ENCODE measurements around the gene EEFSEC. TPM values are rescaled to one million over a fixed set of nuclear protein-coding genes. Genes with fewer than 3 reads are reported as not detected.

The EEFSEC gene
- total RNA-seq, 1 donor from 2014 or later = 6.1 TPM

DNA sequence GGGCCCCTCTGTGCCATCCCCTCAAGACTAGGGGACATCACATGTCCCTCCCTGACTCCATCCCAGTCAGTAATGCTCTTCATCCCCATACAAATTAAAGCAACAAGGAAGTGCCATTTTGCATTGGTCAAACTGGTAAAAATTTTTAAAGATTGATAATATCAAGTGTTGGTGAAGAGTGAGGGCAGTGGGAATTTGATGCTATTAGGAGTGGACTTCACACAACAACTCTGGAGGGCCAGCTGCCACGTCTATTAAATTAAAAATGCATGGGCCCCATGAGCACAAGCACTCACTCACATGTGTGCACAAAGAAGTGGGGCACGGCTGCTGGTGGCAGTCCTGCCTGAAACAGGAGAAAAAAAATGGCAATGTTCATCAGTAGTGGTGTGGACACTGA, 265.6 kb downstream of the EEFSEC start:
- H3K9me3 ChIP-seq (ENCODE audit: insufficient read depth, low read depth, low read length) = peaks cover 7% of the 10 kb centered on the region
- peaks cover 16% of the 10 kb centered on the region for H3K4me1 ChIP-seq (ENCODE audit: insufficient read depth, low read length)
- peaks cover 57% of the 10 kb centered on the region for H3K27me3 Mint-ChIP-seq (ENCODE audit: low read depth, unreplicated experiment)
- H3K36me3 Mint-ChIP-seq (ENCODE audit: low read depth, unreplicated experiment) = peaks cover 4% of the 10 kb centered on the region
- H3K79me2 ChIP-seq (ENCODE audit: insufficient read depth, low read length) = no peaks in the 10 kb centered on the region
- no peaks in the 10 kb centered on the region for H3K36me3 ChIP-seq (ENCODE audit: insufficient read depth, low read length)
- H3K9me3 Mint-ChIP-seq (ENCODE audit: unreplicated experiment) = peaks cover 6% of the 10 kb centered on the region
- no peak overlapping the region for H3K4me2 ChIP-seq (ENCODE audit: low read length)
- no peak overlapping the region for H3K4me3 Mint-ChIP-seq (ENCODE audit: unreplicated experiment)
- H4K20me1 ChIP-seq (ENCODE audit: insufficient read depth, low read length) = peaks cover 25% of the 10 kb centered on the region
- H3K4me3 ChIP-seq (ENCODE audit: insufficient read depth, low read depth, low read length) = no peak overlapping the region
- H3K9ac ChIP-seq (ENCODE audit: low read length) = no peak overlapping the region
- H2AFZ ChIP-seq (ENCODE audit: low read depth, low read length) = no peak overlapping the region
- peaks cover 13% of the 10 kb centered on the region for H3K27me3 ChIP-seq (ENCODE audit: insufficient read depth, low read length)
- FAIRE-seq (no peak), DNase-seq (ENCODE audit: low read depth) (no peak)
- TF ChIP-seq, protein P1, sequence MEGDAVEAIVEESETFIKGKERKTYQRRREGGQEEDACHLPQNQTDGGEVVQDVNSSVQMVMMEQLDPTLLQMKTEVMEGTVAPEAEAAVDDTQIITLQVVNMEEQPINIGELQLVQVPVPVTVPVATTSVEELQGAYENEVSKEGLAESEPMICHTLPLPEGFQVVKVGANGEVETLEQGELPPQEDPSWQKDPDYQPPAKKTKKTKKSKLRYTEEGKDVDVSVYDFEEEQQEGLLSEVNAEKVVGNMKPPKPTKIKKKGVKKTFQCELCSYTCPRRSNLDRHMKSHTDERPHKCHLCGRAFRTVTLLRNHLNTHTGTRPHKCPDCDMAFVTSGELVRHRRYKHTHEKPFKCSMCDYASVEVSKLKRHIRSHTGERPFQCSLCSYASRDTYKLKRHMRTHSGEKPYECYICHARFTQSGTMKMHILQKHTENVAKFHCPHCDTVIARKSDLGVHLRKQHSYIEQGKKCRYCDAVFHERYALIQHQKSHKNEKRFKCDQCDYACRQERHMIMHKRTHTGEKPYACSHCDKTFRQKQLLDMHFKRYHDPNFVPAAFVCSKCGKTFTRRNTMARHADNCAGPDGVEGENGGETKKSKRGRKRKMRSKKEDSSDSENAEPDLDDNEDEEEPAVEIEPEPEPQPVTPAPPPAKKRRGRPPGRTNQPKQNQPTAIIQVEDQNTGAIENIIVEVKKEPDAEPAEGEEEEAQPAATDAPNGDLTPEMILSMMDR (IDR thresholded peaks at IDR 0.05; ENCODE audit: insufficient read depth, low read depth, low read length) = no peak
- TF ChIP-seq EZH2 (IDR thresholded peaks at IDR 0.05; ENCODE audit: insufficient read depth, low read length) = no peak
- no peak overlapping the region for H3K27ac ChIP-seq (ENCODE audit: low read depth, low read length)
- H3K4me1 Mint-ChIP-seq (ENCODE audit: low read depth, unreplicated experiment) = peaks cover 5% of the 10 kb centered on the region
- no peak overlapping the region for H3K27ac Mint-ChIP-seq (ENCODE audit: unreplicated experiment)

DNA sequence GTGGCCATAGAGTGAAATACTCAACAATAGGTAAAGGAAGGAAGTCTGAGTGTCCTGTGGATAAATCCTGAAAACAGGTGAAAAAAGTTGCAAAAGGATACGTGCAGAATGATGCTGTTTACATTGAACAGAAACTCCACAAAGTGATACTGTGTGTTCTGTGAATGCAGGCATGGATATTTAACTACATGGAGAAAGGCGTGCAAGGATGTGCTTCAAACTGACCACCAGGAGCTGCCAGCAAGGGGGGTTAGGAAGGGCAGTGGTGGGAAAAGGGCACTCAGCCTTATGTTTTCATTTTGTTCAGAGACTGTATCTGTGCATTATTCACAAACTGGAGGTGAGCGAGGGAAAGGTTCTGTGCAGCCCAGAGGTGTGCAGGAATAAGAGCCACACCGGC, 266.0 kb downstream of the EEFSEC start:
- peaks cover 5% of the 10 kb centered on the region for H3K4me1 Mint-ChIP-seq (ENCODE audit: low read depth, unreplicated experiment)

DNA sequence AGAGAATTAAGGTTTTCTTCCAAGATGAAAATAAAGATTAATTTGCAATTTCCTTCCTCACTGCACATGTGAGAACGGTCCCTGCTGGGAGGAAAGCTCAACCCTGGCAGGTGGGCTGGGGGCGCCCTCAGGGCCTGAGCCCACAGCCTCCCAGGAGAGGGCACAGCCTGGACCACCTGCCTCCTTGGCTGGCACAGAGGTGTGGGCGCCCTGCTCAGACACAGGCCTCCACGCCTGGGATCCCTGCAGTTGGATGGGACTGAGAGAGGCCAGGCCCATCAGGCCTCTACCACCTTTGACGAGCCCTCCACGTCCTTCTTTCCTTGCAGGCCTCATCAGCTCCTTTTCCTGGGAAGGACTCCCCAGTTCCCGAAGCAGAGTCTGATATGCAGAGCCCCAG, 267.0 kb downstream of the EEFSEC start:
- Mint-ChIP-seq H3K36me3 (ENCODE audit: low read depth, unreplicated experiment) (peaks cover 4% of the 10 kb centered on the region), H3K4me1 (ENCODE audit: low read depth, unreplicated experiment) (peaks cover 5% of the 10 kb centered on the region), H3K4me3 (ENCODE audit: unreplicated experiment) (no peak overlapping the region), H3K27ac (ENCODE audit: unreplicated experiment) (no peak overlapping the region), H3K27me3 (ENCODE audit: low read depth, unreplicated experiment) (peaks cover 65% of the 10 kb centered on the region), H3K9me3 (ENCODE audit: unreplicated experiment) (peaks cover 6% of the 10 kb centered on the region)
- FAIRE-seq (no peak), DNase-seq (ENCODE audit: low read depth) (no peak)
- peaks cover 7% of the 10 kb centered on the region for H3K9me3 ChIP-seq (ENCODE audit: insufficient read depth, low read depth, low read length)
- no peak overlapping the region for H2AFZ ChIP-seq (ENCODE audit: low read depth, low read length)
- H3K4me3 ChIP-seq (ENCODE audit: insufficient read depth, low read depth, low read length) = no peak overlapping the region
- H3K9ac ChIP-seq (ENCODE audit: low read length) = no peak overlapping the region
- no peak overlapping the region for H3K27ac ChIP-seq (ENCODE audit: low read depth, low read length)
- TF ChIP-seq EZH2 (IDR thresholded peaks at IDR 0.05; ENCODE audit: insufficient read depth, low read length) = no peak
- TF ChIP-seq, protein P1 (IDR thresholded peaks at IDR 0.05; ENCODE audit: insufficient read depth, low read depth, low read length) = no peak
- H4K20me1 ChIP-seq (ENCODE audit: insufficient read depth, low read length) = peaks cover 22% of the 10 kb centered on the region
- peaks cover 16% of the 10 kb centered on the region for H3K4me1 ChIP-seq (ENCODE audit: insufficient read depth, low read length)
- H3K4me2 ChIP-seq (ENCODE audit: low read length) = no peak overlapping the region
- no peaks in the 10 kb centered on the region for H3K36me3 ChIP-seq (ENCODE audit: insufficient read depth, low read length)
- H3K79me2 ChIP-seq (ENCODE audit: insufficient read depth, low read length) = no peaks in the 10 kb centered on the region
- peaks cover 17% of the 10 kb centered on the region for H3K27me3 ChIP-seq (ENCODE audit: insufficient read depth, low read length)

More for the DNA sequence above, 266.0 kb downstream of the EEFSEC start:
- Histone ChIP-seq H4K20me1 (ENCODE audit: insufficient read depth, low read length) (peaks cover 25% of the 10 kb centered on the region), H3K79me2 (ENCODE audit: insufficient read depth, low read length) (no peaks in the 10 kb centered on the region), H2AFZ (ENCODE audit: low read depth, low read length) (no peak overlapping the region), H3K27ac (ENCODE audit: low read depth, low read length) (no peak overlapping the region), H3K4me3 (ENCODE audit: insufficient read depth, low read depth, low read length) (no peak overlapping the region), H3K9ac (ENCODE audit: low read length) (no peak overlapping the region), H3K4me2 (ENCODE audit: low read length) (no peak overlapping the region), H3K4me1 (ENCODE audit: insufficient read depth, low read length) (peaks cover 16% of the 10 kb centered on the region), H3K9me3 (ENCODE audit: insufficient read depth, low read depth, low read length) (peaks cover 7% of the 10 kb centered on the region), H3K27me3 (ENCODE audit: insufficient read depth, low read length) (peaks cover 13% of the 10 kb centered on the region), H3K36me3 (ENCODE audit: insufficient read depth, low read length) (no peaks in the 10 kb centered on the region)
- Mint-ChIP-seq H3K4me3 (ENCODE audit: unreplicated experiment) (no peak overlapping the region), H3K36me3 (ENCODE audit: low read depth, unreplicated experiment) (peaks cover 4% of the 10 kb centered on the region), H3K27me3 (ENCODE audit: low read depth, unreplicated experiment) (peaks cover 61% of the 10 kb centered on the region), H3K9me3 (ENCODE audit: unreplicated experiment) (peaks cover 6% of the 10 kb centered on the region), H3K27ac (ENCODE audit: unreplicated experiment) (no peak overlapping the region)
- no peak for DNase-seq (ENCODE audit: low read depth)
- TF ChIP-seq EZH2 (IDR thresholded peaks at IDR 0.05; ENCODE audit: insufficient read depth, low read length) = no peak
- TF ChIP-seq, protein P1 (IDR thresholded peaks at IDR 0.05; ENCODE audit: insufficient read depth, low read depth, low read length) = no peak
- no peak for FAIRE-seq
